Eye (tissue), 1 donor: Measurements from ENCODE around the gene PXDN.
"Not testable (repeated sequence)": the region's sequence is repeated elsewhere in the genome, so short reads cannot be mapped to it uniquely, and the experiment has no call there.

Experiments
- DNase-seq: peaks from one replicate; pipeline ENCODE4 v3.0.0-alpha.2; 2015

Gene PXDN

GRCh38 chr2:1680222-1681016 lies 63.9 kb downstream of the PXDN start:
- no peak for DNase-seq

- not testable (repeated sequence) for DNase-seq
These were observed 64.8 kb downstream of the PXDN start for GRCh38 chr2:1679488-1680039.

GRCh38 chr2:1679065-1679464 lies 65.2 kb downstream of the PXDN start:
- not testable (repeated sequence) for DNase-seq

- no peak for DNase-seq
These were observed 65.7 kb downstream of the PXDN start for GRCh38 chr2:1678609-1679008.

- DNase-seq, result no peak
These were observed 66.5 kb downstream of the PXDN start for GRCh38 chr2:1677821-1678165.

GRCh38 chr2:1676913-1677820 lies 67.1 kb downstream of the PXDN start:
- DNase-seq, result no peak

- DNase-seq, result no peak
These were observed 68.0 kb downstream of the PXDN start for GRCh38 chr2:1676091-1676912.

GRCh38 chr2:1675633-1676032 lies 68.7 kb downstream of the PXDN start:
- DNase-seq, result no peak

- no peak for DNase-seq
These were observed 69.4 kb downstream of the PXDN start for GRCh38 chr2:1674766-1675397.

- DNase-seq, result no peak
These were observed 70.0 kb downstream of the PXDN start for GRCh38 chr2:1674276-1674675.

GRCh38 chr2:1673160-1673944 lies 71.0 kb downstream of the PXDN start:
- no peak for DNase-seq

- DNase-seq, result no peak
These were observed 71.6 kb downstream of the PXDN start for GRCh38 chr2:1672738-1673137.

GRCh38 chr2:1671916-1672315 lies 72.4 kb downstream of the PXDN start:
- DNase-seq, result no peak

- DNase-seq, result no peak
These were observed 73.7 kb downstream of the PXDN start for GRCh38 chr2:1670636-1671035.

- DNase-seq, result no peak
These were observed 78.4 kb downstream of the PXDN start for GRCh38 chr2:1665761-1666505.

- no peak for DNase-seq
These were observed 79.6 kb downstream of the PXDN start for GRCh38 chr2:1664698-1665097.

GRCh38 chr2:1664076-1664605 lies 80.2 kb downstream of the PXDN start:
- DNase-seq, result no peak

- no peak for DNase-seq
These were observed 80.7 kb downstream of the PXDN start for GRCh38 chr2:1663621-1664020.

GRCh38 chr2:1662606-1663180 lies 81.6 kb downstream of the PXDN start:
- DNase-seq, result no peak
